HepG2 (cell line): Measurements from ENCODE around the gene PPAN. TPM values are rescaled to one million over a fixed set of nuclear protein-coding genes. Genes with fewer than 3 reads are reported as not detected.

Experiments
- ATAC-seq: fragments of 200-7000 bp; cut with Tn5 transposase; 3 replicates; pipeline ENCODE4 v1.9.1; 2020; ENCODE audit warnings: mild to moderate bottlenecking, moderate library complexity
- BruUV-seq: library from RNA; stranded (reverse); fragments of 400-500 nt; replicated peaks from 2 replicates; lab custom pipeline; 2021; lab: Mats Ljungman, UMichigan
- CTCF ChIA-PET: fragments of 300-600 bp; formaldehyde crosslinking; extraction: SDS; loops from one replicate; lab custom pipeline; 2021; ENCODE audit warnings: low total read pairs, inconsistent platforms, low intra/inter-chr PET ratio; lab: Yijun Ruan, JAX
- POLR2A ChIA-PET: fragments of 350-600 bp; sonication (Branson Sonifier 250); formaldehyde crosslinking; loops from one replicate; lab custom pipeline; 2020; ENCODE audit warnings: antibody characterized with exemption, inconsistent platforms; lab: Yijun Ruan, JAX
- DNase-seq: peaks from one replicate; pipeline ENCODE4 v3.0.0-alpha.2; 2015; ENCODE audit warnings: low spot score
- FAIRE-seq: peaks from 3 replicates; lab custom pipeline; 2011; peaks lifted over from hg19 to GRCh38; lab: Jason Lieb, UNC
- H2AFZ ChIP-seq: one replicate; pipeline ENCODE4 v1.6.1; 2011; ENCODE audit warnings: low read length, inconsistent platforms
- H3K27ac ChIP-seq: fragments of 300-600 bp; 3 replicates; pipeline ENCODE4 v1.8.0; 2011; ENCODE audit warnings: mixed run types, mild to moderate bottlenecking, mixed read lengths, low read length, inconsistent platforms; ENCODE audit not compliant: insufficient read depth; ENCODE audit errors: extremely low read length
- H3K27me3 ChIP-seq, 2 experiments: fragments of 200-600 bp in 1 of 2; 2 replicates in 1 of 2; 3 replicates in 1 of 2; pipeline versions ENCODE4 v1.6.0 to v1.8.0; 2011; ENCODE audit warnings: low read length in 2 of 2, mild to moderate bottlenecking in 2 of 2, moderate library complexity in 2 of 2, inconsistent platforms in 1 of 2; ENCODE audit not compliant: insufficient read depth in 2 of 2, control insufficient read depth in 1 of 2
- H3K36me3 ChIP-seq, 2 experiments: fragments of 200-600 bp in 1 of 2; replicated peaks in 1 of 2; 2 replicates in 1 of 2; 3 replicates in 1 of 2; pipeline versions ENCODE4 v1.5.1 to v1.8.0; 2011; ENCODE audit warnings: low read length in 2 of 2, inconsistent platforms in 1 of 2; ENCODE audit not compliant: insufficient read depth in 2 of 2, control insufficient read depth in 1 of 2
- H3K4me1 ChIP-seq: 2 replicates; pipeline ENCODE4 v1.5.1; 2012; ENCODE audit warnings: low read length, inconsistent platforms; ENCODE audit not compliant: insufficient read depth
- H3K4me2 ChIP-seq: 2 replicates; pipeline ENCODE4 v1.6.0; 2011; ENCODE audit warnings: low read depth, low read length, inconsistent platforms
- H3K4me3 ChIP-seq, 3 experiments: fragments of 200-600 bp in 1 of 3; sonication (generic), shearing (Covaris generic) in 1 of 3; replicated peaks in 1 of 3; 2 replicates each; pipeline ENCODE4 v1.5.1; 2011 to 2016; ENCODE audit warnings: low read length in 3 of 3, inconsistent platforms in 2 of 3, low read depth in 2 of 3, mild to moderate bottlenecking in 2 of 3, control low read depth in 1 of 3, mixed read lengths in 1 of 3; ENCODE audit not compliant: insufficient read depth in 1 of 3
- H3K79me2 ChIP-seq: one replicate; pipeline ENCODE4 v1.6.1; 2011; ENCODE audit warnings: low read length, inconsistent platforms; ENCODE audit not compliant: insufficient read depth
- H3K9ac ChIP-seq: 2 replicates; pipeline ENCODE4 v1.6.0; 2011; ENCODE audit warnings: mild to moderate bottlenecking, low read depth, low read length, inconsistent platforms; ENCODE audit not compliant: insufficient read depth
- H3K9me3 ChIP-seq: 2 replicates; pipeline ENCODE4 v1.5.1; 2012; ENCODE audit warnings: mild to moderate bottlenecking, low read length
- H4K20me1 ChIP-seq: 2 replicates; pipeline ENCODE4 v1.6.0; 2011; ENCODE audit warnings: inconsistent platforms, mild to moderate bottlenecking, low read length, moderate library complexity; ENCODE audit not compliant: insufficient read depth
- AGO2 ChIP-seq: fragments of 200-400 bp; formaldehyde crosslinking; optimal IDR thresholded peaks from 2 replicates; pipeline ENCODE3; 2017; ENCODE audit warnings: mild to moderate bottlenecking, low read depth, low read length, moderate library complexity
- POLR2A ChIP-seq, 2 experiments: IDR thresholded peaks; 2 replicates each; pipeline ENCODE4 v1.6.1; 2011; ENCODE audit warnings: low read depth in 2 of 2, low read length in 2 of 2, mild to moderate bottlenecking in 1 of 2, moderate library complexity in 1 of 2; ENCODE audit not compliant: insufficient read depth in 1 of 2
- RBFOX2 ChIP-seq: fragments of 200-400 bp; formaldehyde crosslinking; IDR thresholded peaks from 2 replicates; pipeline ENCODE4 v1.6.1; 2017; ENCODE audit warnings: low read depth, mild to moderate bottlenecking, low read length
- WGBS: methylation state at CpG from one replicate; pipeline ENCODE4 v1.1.6; 2017; ENCODE audit warnings: low lambda C conversion rate; 5-methylcytosine and 5-hydroxymethylcytosine counted together
- in situ Hi-C: cut with HindIII; loops from 2 replicates; pipeline ENCODE4 v1.10.0; 2017; ENCODE audit warnings: low pct_unique_long_range_greater_than_20kb; ENCODE audit not compliant: extremely low pct_ligation_motif_present
- intact Hi-C: fragments of 100-400 bp; cut with micrococcal nuclease; formaldehyde crosslinking; loops from one replicate; pipeline ENCODE4 v1.10.0; 2022; ENCODE audit not compliant: unreplicated experiment
- polyA plus RNA-seq, 8 experiments: library from polyadenylated mRNA; depleted of rRNA in 3 of 8; stranded (reverse) in 7 of 8; unstranded in 1 of 8; fragments of >200 nt; fragmentation: Illumina TruSeq in 4 of 8; extraction: Trizol in 4 of 8; gene quantifications; 2 replicates each; pipeline versions ENCODE4 v1.2.1 to v1.2.3, GENCODE V29; 2011 to 2016; ENCODE audit warnings: low read depth in 4 of 8, missing spikeins in 1 of 8, mixed read lengths in 1 of 8; ENCODE audit not compliant: insufficient read depth in 1 of 8
- total RNA-seq, 5 experiments: library from RNA; depleted of rRNA; stranded (reverse); fragments of >200 nt; fragmentation: Illumina TruSeq; extraction: Trizol; gene quantifications; 2 replicates each; pipeline ENCODE4 v1.2.3, GENCODE V29; 2016; ENCODE audit warnings: low read depth in 1 of 5
- TF ChIP-seq, protein P1 (sequence below): sonication (generic); IDR thresholded peaks from 2 replicates; pipeline ENCODE4 v1.6.1; 2016; ENCODE audit warnings: low read depth, borderline replicate concordance
- TF ChIP-seq, protein P2 (sequence below): sonication (generic); formaldehyde crosslinking; IDR thresholded peaks from 2 replicates; pipeline ENCODE4 v1.4.0; 2020; ENCODE audit warnings: mild to moderate bottlenecking, missing genetic modification reagents

PPAN gene
- total and polyA plus RNA-seq, 2 of the 13 experiments (the other 11 are each of a cell fraction or from before 2014, with no cell fraction given) = 36.2 to 41.9 TPM

DNA sequence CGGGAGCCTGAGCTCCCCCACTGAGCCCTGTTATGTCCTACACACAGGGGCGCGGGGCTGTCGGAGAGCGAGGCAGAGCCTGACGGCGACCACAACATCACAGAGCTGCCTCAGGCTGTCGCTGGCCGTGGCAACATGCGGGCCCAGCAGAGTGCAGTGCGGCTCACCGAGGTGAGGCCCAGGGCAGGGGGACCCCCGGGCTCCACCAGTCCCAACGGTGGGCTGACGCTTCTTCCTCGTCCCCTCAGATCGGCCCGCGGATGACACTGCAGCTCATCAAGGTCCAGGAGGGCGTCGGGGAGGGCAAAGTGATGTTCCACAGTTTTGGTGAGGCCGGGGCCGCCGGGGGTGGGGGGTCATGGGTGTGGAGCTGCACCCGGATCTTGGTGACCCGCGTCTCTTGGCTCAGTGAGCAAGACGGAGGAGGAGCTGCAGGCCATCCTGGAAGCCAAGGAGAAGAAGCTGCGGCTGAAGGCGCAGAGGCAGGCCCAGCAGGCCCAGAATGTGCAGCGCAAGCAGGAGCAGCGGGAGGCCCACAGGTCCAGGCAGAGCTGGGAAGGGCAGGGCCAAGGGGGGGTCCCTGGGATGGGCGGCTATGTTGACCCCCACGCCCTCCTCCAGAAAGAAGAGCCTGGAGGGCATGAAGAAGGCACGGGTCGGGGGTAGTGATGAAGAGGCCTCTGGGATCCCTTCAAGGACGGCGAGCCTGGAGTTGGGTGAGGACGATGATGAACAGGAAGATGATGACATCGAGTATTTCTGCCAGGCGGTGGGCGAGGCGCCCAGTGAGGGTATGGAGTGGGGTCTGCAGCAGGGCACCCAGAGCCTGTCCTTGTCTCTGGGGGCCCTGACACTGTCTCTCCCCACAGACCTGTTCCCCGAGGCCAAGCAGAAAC, 4.2 kb downstream of the PPAN start:
- peaks cover 37% of the 10 kb centered on the region for H3K4me1 ChIP-seq
- intact Hi-C loops = no loop called here
- H3K27ac ChIP-seq = no peak overlapping the region
- FAIRE-seq (no peak), ATAC-seq (no peak), DNase-seq (no peak)
- no TSS peak for BruUV-seq
- H3K36me3 ChIP-seq = peaks cover 24 to 50% of the 10 kb centered on the region in 2 experiments
- H3K4me3 ChIP-seq = no peak overlapping the region
- no peak overlapping the region for H3K4me2 ChIP-seq
- TF ChIP-seq, protein P1, sequence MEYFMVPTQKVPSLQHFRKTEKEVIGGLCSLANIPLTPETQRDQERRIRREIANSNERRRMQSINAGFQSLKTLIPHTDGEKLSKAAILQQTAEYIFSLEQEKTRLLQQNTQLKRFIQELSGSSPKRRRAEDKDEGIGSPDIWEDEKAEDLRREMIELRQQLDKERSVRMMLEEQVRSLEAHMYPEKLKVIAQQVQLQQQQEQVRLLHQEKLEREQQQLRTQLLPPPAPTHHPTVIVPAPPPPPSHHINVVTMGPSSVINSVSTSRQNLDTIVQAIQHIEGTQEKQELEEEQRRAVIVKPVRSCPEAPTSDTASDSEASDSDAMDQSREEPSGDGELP = no peak
- TF ChIP-seq RBFOX2 = peak; percentile 77
- TF ChIP-seq POLR2A (IDR thresholded peaks at IDR 0.05; ENCODE audit: insufficient read depth in 1 of 2, low read depth in 2 of 2, low read length in 2 of 2) = 0 out of 4 replicates have a peak, but pooled peaks of 1 of the 2 experiments have one; percentile 29
- TF ChIP-seq AGO2 = peak; percentile 62
- peaks cover 13% of the 10 kb centered on the region; the same call in 1 of the 2 replicates for H4K20me1 ChIP-seq
- in situ Hi-C loops = no loop called here
- no peaks in the 10 kb centered on the region; a peak in 1 of 5 replicates for H3K27me3 ChIP-seq
- no peak overlapping the region for H2AFZ ChIP-seq
- ChIA-PET CTCF (no interaction called here), POLR2A (no interaction called here)
- no peak overlapping the region for H3K9ac ChIP-seq
- H3K9me3 ChIP-seq = no peaks in the 10 kb centered on the region
- WGBS = 96% methylated on average over 35 of the region's 44 CpGs
- H3K79me2 ChIP-seq = peaks cover 19% of the 10 kb centered on the region

DNA sequence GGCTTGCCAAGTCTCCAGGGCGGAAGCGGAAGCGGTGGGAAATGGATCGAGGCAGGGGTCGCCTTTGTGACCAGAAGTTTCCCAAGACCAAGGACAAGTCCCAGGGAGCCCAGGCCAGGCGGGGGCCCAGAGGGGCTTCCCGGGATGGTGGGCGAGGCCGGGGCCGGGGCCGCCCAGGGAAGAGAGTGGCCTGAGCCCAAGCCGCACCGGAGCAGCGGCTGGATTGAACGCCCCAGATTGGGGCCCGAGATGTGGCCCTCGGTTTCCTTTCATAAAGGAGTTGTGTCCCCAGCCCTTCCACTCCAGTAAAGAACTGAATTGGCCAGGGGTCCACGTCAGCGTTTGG, 4.8 kb downstream of the PPAN start:
- no peak overlapping the region for H3K4me3 ChIP-seq
- BruUV-seq = no TSS peak
- in situ Hi-C loops = no loop called here
- peaks cover 19% of the 10 kb centered on the region for H3K79me2 ChIP-seq
- intact Hi-C loops = no loop called here
- no peaks in the 10 kb centered on the region for H3K9me3 ChIP-seq
- peak; percentile 55 for TF ChIP-seq RBFOX2
- TF ChIP-seq, protein P2, sequence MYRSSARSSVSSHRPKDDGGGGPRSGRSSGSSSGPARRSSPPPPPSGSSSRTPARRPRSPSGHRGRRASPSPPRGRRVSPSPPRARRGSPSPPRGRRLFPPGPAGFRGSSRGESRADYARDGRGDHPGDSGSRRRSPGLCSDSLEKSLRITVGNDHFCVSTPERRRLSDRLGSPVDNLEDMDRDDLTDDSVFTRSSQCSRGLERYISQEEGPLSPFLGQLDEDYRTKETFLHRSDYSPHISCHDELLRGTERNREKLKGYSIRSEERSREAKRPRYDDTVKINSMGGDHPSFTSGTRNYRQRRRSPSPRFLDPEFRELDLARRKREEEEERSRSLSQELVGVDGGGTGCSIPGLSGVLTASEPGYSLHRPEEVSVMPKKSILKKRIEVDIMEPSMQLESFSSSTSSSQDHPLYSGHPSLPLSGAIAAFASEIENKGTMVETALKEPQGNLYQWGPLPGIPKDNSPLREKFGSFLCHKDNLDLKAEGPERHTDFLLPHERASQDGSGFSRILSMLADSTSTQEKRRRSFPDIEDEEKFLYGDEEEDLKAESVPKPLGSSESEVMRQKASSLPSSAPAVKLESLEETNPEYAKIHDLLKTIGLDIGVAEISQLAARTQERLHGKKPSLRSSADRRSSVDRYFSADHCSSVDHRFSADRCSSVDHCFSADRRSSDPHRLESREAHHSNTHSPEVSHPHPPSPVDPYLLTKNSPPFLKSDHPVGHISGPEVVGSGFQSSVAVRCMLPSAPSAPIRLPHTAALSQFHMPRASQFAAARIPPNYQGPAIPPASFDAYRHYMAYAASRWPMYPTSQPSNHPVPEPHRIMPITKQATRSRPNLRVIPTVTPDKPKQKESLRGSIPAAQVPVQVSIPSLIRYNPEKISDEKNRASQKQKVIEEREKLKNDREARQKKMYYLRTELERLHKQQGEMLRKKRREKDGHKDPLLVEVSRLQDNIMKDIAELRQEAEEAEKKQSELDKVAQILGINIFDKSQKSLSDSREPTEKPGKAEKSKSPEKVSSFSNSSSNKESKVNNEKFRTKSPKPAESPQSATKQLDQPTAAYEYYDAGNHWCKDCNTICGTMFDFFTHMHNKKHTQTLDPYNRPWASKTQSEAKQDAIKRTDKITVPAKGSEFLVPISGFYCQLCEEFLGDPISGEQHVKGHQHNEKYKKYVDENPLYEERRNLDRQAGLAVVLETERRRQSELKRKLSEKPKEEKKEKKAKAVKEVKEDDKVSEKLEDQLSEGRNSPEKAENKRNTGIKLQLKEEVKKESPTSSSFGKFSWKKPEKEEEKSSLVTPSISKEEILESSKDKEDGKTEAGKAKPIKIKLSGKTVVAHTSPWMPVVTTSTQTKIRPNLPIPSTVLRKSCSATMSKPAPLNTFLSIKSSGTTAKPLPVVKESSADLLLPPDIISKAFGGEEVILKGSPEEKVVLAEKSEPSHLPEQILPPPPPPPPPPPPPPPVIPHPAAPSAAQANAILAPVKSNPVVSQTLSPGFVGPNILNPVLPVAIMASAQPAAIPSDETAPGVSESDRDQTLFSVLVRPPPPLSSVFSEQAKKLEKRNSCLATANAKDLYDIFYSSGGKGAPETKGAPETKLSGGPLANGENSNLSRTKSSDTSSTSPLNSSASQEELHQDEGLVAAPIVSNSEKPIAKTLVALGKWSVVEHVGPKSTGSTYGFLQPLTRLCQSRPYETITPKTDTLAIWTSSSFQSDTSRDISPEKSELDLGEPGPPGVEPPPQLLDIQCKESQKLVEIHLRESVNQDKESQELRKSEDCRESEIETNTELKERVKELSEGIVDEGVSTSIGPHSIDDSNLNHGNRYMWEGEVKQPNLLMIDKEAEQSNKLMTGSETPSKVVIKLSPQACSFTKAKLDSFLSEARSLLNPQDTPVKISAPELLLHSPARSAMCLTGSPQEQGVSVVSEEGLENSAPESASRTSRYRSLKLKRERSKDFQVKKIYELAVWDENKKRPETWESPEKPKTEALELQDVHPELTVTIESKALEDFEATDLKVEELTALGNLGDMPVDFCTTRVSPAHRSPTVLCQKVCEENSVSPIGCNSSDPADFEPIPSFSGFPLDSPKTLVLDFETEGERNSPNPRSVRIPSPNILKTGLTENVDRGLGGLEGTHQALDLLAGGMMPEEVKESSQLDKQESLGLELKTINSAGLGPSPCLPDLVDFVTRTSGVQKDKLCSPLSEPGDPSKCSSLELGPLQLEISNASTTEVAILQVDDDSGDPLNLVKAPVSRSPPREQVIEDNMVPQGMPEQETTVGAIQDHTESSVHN = no peak
- no peak overlapping the region for H2AFZ ChIP-seq
- ChIA-PET CTCF (no interaction called here), POLR2A (interaction anchor here (0.6 to 1.3 kb wide), 3 partner anchors 11 to 178 kb away, joined by 3 to 4 read pairs (median 3); no protein-coding TSS in a partner anchor)
- H3K4me2 ChIP-seq = no peak overlapping the region
- H4K20me1 ChIP-seq = peaks cover 13% of the 10 kb centered on the region; the same call in 1 of the 2 replicates
- 98% methylated on average over 19 of the region's 19 CpGs for WGBS
- ATAC-seq (no peak), DNase-seq (no peak), FAIRE-seq (no peak)
- no peaks in the 10 kb centered on the region; a peak in 1 of 5 replicates for H3K27me3 ChIP-seq
- H3K27ac ChIP-seq = no peak overlapping the region
- no peak overlapping the region for H3K9ac ChIP-seq
- peaks cover 29 to 57% of the 10 kb centered on the region in 2 experiments for H3K36me3 ChIP-seq
- peaks cover 31% of the 10 kb centered on the region for H3K4me1 ChIP-seq
